ENCODE measurements around the gene WWP2.

DNA sequence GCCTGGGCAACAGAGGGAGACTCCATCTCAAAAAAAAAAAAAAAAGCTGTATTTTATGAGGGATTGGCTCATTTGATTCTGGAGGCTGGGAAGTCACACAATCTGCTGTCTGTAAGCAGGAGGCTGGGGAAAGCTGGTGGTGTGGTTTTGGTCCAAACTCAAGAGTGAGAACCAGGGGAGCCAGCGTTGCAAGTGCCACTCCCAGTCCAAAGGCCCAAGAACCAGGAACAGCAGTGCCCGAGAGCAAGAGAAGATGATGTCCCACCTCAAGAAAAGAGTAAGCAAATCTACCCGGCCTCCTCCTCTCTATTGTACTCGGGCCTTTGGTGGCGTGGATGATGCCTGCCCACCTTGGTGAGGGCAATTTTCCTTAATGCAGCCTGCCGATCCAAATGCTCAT is 30.0 kb upstream of the WWP2 start:
- TF ChIP-seq BHLHE40 (IDR thresholded peaks at IDR 0.05; ENCODE audit: borderline replicate concordance): no peak
- no peak for TF ChIP-seq FOXA1 (IDR thresholded peaks at IDR 0.05)
- TF ChIP-seq SP1 (IDR thresholded peaks at IDR 0.05): no peak
- TF ChIP-seq FOXM1 (IDR thresholded peaks at IDR 0.05; ENCODE audit: borderline replicate concordance): no peak
- TF ChIP-seq ELF4 (IDR thresholded peaks at IDR 0.05): no peak
- TF ChIP-seq, protein P1, sequence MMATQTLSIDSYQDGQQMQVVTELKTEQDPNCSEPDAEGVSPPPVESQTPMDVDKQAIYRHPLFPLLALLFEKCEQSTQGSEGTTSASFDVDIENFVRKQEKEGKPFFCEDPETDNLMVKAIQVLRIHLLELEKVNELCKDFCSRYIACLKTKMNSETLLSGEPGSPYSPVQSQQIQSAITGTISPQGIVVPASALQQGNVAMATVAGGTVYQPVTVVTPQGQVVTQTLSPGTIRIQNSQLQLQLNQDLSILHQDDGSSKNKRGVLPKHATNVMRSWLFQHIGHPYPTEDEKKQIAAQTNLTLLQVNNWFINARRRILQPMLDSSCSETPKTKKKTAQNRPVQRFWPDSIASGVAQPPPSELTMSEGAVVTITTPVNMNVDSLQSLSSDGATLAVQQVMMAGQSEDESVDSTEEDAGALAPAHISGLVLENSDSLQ (IDR thresholded peaks at IDR 0.05): no peak
- no peak for TF ChIP-seq HDGF (IDR thresholded peaks at IDR 0.05; ENCODE audit: borderline replicate concordance)
- no peak for TF ChIP-seq ARNT (IDR thresholded peaks at IDR 0.05)
- no peak for TF ChIP-seq ZNF384 (IDR thresholded peaks at IDR 0.05)
- TF ChIP-seq CTBP1 (IDR thresholded peaks at IDR 0.05; ENCODE audit: borderline replicate concordance): no peak
- no peak for TF ChIP-seq FOXK2 (IDR thresholded peaks at IDR 0.05)
- TF ChIP-seq SUZ12 (IDR thresholded peaks at IDR 0.05): no peak
- no peak for TF ChIP-seq TARDBP (IDR thresholded peaks at IDR 0.05)

Measured in HEK293T (cell line).